ENCODE measurements around the gene BCAS3.

BCAS3 gene

GRCh38 chr17:61412860-61413660 lies 735.4 kb downstream of the BCAS3 start:
- ChIA-PET POLR2A (no interaction called here), CTCF (interaction anchor here (0.7 to 5.9 kb wide), 22 partner anchors 8 to 697 kb away, joined by 3 to 43 read pairs (median 6); no protein-coding TSS in a partner anchor)
- TF ChIP-seq CTCF (IDR thresholded peaks at IDR 0.05; ENCODE audit: control extremely low read depth, extremely low read depth, low read depth, missing control alignments), result no peak
- DNase-seq (ENCODE audit: extremely low spot score), result no peak

- DNase-seq (ENCODE audit: extremely low spot score), result no peak
- POLR2A ChIA-PET, result no interaction called here
- CTCF ChIA-PET, result interaction anchor here (0.8 to 5.9 kb wide), 11 partner anchors 12 to 697 kb away, joined by 3 to 43 read pairs (median 7); no protein-coding TSS in a partner anchor
- no peak for TF ChIP-seq CTCF (IDR thresholded peaks at IDR 0.05; ENCODE audit: control extremely low read depth, extremely low read depth, low read depth, missing control alignments)
Measured at GRCh38 chr17:61413661-61414126, 736.0 kb downstream of the BCAS3 start.

- DNase-seq (ENCODE audit: extremely low spot score), result no peak
- TF ChIP-seq CTCF (IDR thresholded peaks at IDR 0.05; ENCODE audit: control extremely low read depth, extremely low read depth, low read depth, missing control alignments), result no peak
- ChIA-PET POLR2A (interaction anchor here (0.6 kb wide), 1 partner anchor 644 kb away, joined by 4 read pairs; no protein-coding TSS in a partner anchor), CTCF (interaction anchor here (1.3 to 5.9 kb wide), 7 partner anchors 11 to 696 kb away, joined by 3 to 43 read pairs (median 8); no protein-coding TSS in a partner anchor)
Measured at GRCh38 chr17:61414141-61414935, 736.7 kb downstream of the BCAS3 start.

GRCh38 chr17:61414936-61415251 lies 737.2 kb downstream of the BCAS3 start:
- ChIA-PET POLR2A (no interaction called here), CTCF (interaction anchor here (1.3 to 5.9 kb wide), 3 partner anchors 71 to 695 kb away, joined by 3 to 43 read pairs (median 8); no protein-coding TSS in a partner anchor)
- no peak for TF ChIP-seq CTCF (IDR thresholded peaks at IDR 0.05; ENCODE audit: control extremely low read depth, extremely low read depth, low read depth, missing control alignments)
- DNase-seq (ENCODE audit: extremely low spot score), result no peak

- POLR2A ChIA-PET, result no interaction called here
- CTCF ChIA-PET, result interaction anchor here (0.5 to 5.9 kb wide), 5 partner anchors 9 to 695 kb away, joined by 3 to 43 read pairs (median 3); no protein-coding TSS in a partner anchor
- TF ChIP-seq CTCF (IDR thresholded peaks at IDR 0.05; ENCODE audit: control extremely low read depth, extremely low read depth, low read depth, missing control alignments), result no peak
- no peak for DNase-seq (ENCODE audit: extremely low spot score)
Measured at GRCh38 chr17:61415374-61416210, 737.9 kb downstream of the BCAS3 start.

- no peak for DNase-seq (ENCODE audit: extremely low spot score)
- POLR2A ChIA-PET, result no interaction called here
- TF ChIP-seq CTCF (IDR thresholded peaks at IDR 0.05; ENCODE audit: control extremely low read depth, extremely low read depth, low read depth, missing control alignments), result no peak
- CTCF ChIA-PET, result interaction anchor here (0.5 to 5.9 kb wide), 5 partner anchors 8 to 694 kb away, joined by 3 to 43 read pairs (median 3); no protein-coding TSS in a partner anchor
Measured at GRCh38 chr17:61416211-61416539, 738.5 kb downstream of the BCAS3 start.
